ENCODE data around the gene MYL6.

MYL6 gene

GRCh38 chr12:56189099-56189917, 31.1 kb downstream of the MYL6 start, which contains the start of gene SMARCC2:
Gene SMARCC2, minus strand, starts transcription at chr12:56189483. Its CDS starts 22 bp downstream, at chr12:56189461.
- peak; percentile 94 for DNase-seq (ENCODE audit: low spot score)

- DNase-seq (ENCODE audit: low spot score): peak; percentile 66
These were observed 31.9 kb downstream of the MYL6 start for GRCh38 chr12:56189918-56190694.

- DNase-seq (ENCODE audit: low spot score): no peak
These were observed 32.6 kb downstream of the MYL6 start for GRCh38 chr12:56190695-56191155.

- DNase-seq (ENCODE audit: low spot score): no peak
These were observed 34.4 kb downstream of the MYL6 start for GRCh38 chr12:56192582-56192981.

GRCh38 chr12:56193025-56193578, 34.9 kb downstream of the MYL6 start:
- peak; percentile 66 for DNase-seq (ENCODE audit: low spot score)

GRCh38 chr12:56196818-56197550, 38.8 kb downstream of the MYL6 start:
- DNase-seq (ENCODE audit: low spot score): peak; percentile 86

GRCh38 chr12:56197921-56198635, 39.9 kb downstream of the MYL6 start:
- no peak for DNase-seq (ENCODE audit: low spot score)

GRCh38 chr12:56198836-56199235, 40.7 kb downstream of the MYL6 start:
- no peak for DNase-seq (ENCODE audit: low spot score)

GRCh38 chr12:56202366-56202765, 44.2 kb downstream of the MYL6 start:
- no peak for DNase-seq (ENCODE audit: low spot score)

- no peak for DNase-seq (ENCODE audit: low spot score)
These were observed 44.7 kb downstream of the MYL6 start for GRCh38 chr12:56202838-56203237.

- no peak for DNase-seq (ENCODE audit: low spot score)
These were observed 46.1 kb downstream of the MYL6 start for GRCh38 chr12:56204275-56204674.

- no peak for DNase-seq (ENCODE audit: low spot score)
These were observed 47.3 kb downstream of the MYL6 start for GRCh38 chr12:56205445-56205844.

GRCh38 chr12:56206452-56207166, 48.5 kb downstream of the MYL6 start:
- peak; percentile 51 for DNase-seq (ENCODE audit: low spot score)

- no peak for DNase-seq (ENCODE audit: low spot score)
These were observed 49.8 kb downstream of the MYL6 start for GRCh38 chr12:56208006-56208405.

Measured in AG08395 (cell line).